SK-N-SH treated with all-trans-retinoic acid at 6 μM for 48 hours (cell line): ENCODE measurements around the gene SPATS2L.

Experiments
- GLIS3 ChIP-seq: fragments of 250-450 bp; sonication (Bioruptor Pico); IDR thresholded peaks from 2 replicates; pipeline ENCODE4 v1.5.0; 2020; ENCODE audit warnings: mild to moderate bottlenecking, moderate library complexity
- TCF4 ChIP-seq: fragments of 250-450 bp; sonication (Bioruptor Pico); IDR thresholded peaks from 2 replicates; pipeline ENCODE4 v1.8.0; 2021; ENCODE audit warnings: mild to moderate bottlenecking, moderate library complexity, borderline replicate concordance
- TOX ChIP-seq: fragments of 250-450 bp; sonication (Bioruptor Pico); IDR thresholded peaks from 2 replicates; pipeline ENCODE4 v1.8.0; 2021; ENCODE audit warnings: mild to moderate bottlenecking, moderate library complexity, borderline replicate concordance
- TSHZ2 ChIP-seq: fragments of 250-450 bp; sonication (Bioruptor Pico); IDR thresholded peaks from 2 replicates; pipeline ENCODE4 v1.5.0; 2020; ENCODE audit warnings: mild to moderate bottlenecking, moderate library complexity
- ZFP3 ChIP-seq: fragments of 250-450 bp; sonication (Bioruptor Pico); IDR thresholded peaks from 2 replicates; pipeline ENCODE4 v1.5.0; 2020; ENCODE audit warnings: mild to moderate bottlenecking, moderate library complexity
- ZNF70 ChIP-seq: fragments of 450-650 bp; formaldehyde crosslinking; IDR thresholded peaks from 2 replicates; pipeline ENCODE4 v1.5.0; 2020; ENCODE audit warnings: mild to moderate bottlenecking, moderate library complexity

DNA sequence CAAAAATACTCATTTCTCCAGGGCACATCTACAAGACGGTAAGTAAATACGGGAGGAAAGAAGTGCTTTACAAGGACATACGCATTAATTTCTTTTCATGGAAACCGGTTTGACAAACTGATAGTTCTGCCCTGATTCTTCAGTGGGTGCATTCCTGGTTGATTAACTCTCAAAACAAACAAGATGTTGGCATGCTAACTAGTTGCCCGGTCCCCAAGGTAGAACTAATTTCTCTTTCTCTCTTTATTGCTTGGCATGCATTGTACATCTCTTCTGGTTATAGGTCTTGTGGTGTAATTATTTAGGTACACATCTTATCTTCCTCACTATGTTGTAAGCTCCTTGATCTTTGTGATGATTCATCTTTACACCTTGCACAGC, 46.9 kb upstream of the SPATS2L start:
- TF ChIP-seq GLIS3 (CRISPR knock-in tag) = no peak
- TF ChIP-seq ZFP3 (CRISPR knock-in tag) = no peak
- TF ChIP-seq ZNF70 (CRISPR knock-in tag) = no peak
- TF ChIP-seq TCF4 (CRISPR knock-in tag) = no peak
- TF ChIP-seq TSHZ2 (CRISPR knock-in tag) = no peak
- no peak for TF ChIP-seq TOX (CRISPR knock-in tag)
